ENCODE data around the gene LRRN4CL.
"Not testable (repeated sequence)": the region's sequence is repeated elsewhere in the genome, so short reads cannot be mapped to it uniquely, and the experiment has no call there.

LRRN4CL gene

DNA sequence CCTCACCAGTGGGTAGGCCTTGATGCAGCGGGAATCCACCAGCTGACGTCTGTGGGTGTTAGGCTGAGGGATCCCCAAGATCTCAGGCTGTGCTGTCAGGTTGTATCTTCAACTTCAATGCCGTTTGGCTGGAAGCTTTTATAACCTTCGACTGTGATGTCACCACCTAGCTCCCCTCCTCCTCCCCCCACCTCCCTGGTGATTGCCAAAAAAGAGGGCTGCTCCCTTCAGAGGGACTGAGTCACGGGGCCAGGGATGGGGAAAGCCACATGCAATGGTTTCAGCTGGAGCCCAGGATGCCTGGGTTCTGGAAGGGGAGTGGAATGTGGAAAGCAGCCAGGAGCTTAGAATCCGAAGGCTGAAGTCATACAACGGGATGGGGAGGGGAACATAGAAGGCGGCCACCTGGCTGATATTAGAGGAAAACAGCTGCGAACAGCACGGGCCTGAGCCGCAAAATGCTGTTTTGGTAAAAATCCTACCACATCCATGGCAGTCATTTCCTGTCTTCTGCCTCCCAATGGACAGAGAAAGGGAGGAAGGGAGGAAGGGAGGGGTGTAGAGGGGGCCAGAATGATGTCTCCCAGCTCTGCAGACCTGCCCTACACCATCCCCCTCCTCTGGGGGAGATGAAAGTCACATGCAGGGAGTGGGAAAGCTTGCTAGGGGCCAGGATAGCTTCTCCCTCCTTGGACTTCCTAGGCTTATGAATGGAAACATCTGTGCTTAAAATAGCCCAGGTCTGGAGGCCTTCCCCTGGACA is at the start of gene LRRN4CL:
Gene LRRN4CL (minus strand): TSS at position 110 of the 763 bp plus-strand sequence. CDS start 1,022 bp downstream, outside the sequence.
- no peak for DNase-seq (ENCODE audit: low read depth)

DNA sequence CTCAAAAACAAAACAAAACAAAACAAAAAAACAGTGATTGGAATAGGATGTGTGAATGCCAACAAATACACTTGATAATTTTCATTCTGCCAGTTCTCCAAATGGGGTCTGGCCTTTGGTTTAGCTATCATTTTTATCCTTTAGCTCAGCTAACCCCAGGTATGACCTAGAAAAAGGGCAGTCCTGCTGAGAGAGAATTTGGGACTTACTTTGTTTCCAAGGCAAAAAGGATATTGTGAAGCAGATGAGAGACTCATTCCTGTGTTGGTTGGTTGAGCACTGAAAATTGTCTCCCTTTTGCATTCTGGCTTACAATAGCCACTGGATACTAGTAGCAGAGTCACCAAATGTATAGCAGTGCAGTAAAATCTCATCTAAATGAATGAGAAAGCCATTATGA is 47.9 kb upstream of the LRRN4CL start:
- no peak for DNase-seq (ENCODE audit: low read depth)

DNA sequence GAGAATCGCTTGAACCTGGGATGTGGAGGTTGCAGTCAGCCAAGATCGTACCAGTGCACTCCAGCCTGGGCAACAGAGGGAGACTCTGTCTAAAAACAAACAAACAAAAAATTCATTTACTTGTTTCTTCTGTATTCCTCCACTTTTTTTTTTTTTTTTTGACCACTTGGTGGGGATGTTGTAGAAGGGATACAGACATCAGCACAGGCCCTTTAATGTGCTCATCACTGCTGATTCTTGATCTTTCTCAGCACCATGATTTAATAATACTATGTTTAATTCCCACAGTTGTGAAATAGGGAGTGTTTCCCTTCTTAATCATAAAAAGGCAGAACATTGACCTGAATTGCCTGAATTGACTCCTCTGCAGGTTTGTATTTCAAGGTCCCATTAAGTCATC is 43.5 kb upstream of the LRRN4CL start:
- no peak for DNase-seq (ENCODE audit: low read depth)

DNA sequence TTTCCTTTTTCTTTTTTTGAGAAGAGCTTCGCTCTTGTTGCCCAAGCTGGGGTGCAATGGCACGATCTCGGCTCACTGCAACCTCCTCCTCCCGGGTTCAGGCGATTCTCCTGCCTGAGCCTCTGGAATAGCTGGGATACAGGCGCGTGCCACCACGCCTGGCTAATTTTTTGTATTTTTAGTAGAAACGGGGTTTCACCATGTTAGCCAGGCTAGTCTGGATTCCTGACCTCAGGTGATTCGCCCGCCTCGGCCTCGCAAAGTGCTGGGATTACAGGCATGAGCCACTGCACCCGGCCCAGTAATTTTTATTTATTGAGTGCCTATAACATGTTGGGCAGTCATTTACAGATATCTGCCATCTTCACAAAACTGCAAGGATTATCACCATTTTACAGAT is 40.7 kb upstream of the LRRN4CL start:
- DNase-seq (ENCODE audit: low read depth), result not testable (repeated sequence)

DNA sequence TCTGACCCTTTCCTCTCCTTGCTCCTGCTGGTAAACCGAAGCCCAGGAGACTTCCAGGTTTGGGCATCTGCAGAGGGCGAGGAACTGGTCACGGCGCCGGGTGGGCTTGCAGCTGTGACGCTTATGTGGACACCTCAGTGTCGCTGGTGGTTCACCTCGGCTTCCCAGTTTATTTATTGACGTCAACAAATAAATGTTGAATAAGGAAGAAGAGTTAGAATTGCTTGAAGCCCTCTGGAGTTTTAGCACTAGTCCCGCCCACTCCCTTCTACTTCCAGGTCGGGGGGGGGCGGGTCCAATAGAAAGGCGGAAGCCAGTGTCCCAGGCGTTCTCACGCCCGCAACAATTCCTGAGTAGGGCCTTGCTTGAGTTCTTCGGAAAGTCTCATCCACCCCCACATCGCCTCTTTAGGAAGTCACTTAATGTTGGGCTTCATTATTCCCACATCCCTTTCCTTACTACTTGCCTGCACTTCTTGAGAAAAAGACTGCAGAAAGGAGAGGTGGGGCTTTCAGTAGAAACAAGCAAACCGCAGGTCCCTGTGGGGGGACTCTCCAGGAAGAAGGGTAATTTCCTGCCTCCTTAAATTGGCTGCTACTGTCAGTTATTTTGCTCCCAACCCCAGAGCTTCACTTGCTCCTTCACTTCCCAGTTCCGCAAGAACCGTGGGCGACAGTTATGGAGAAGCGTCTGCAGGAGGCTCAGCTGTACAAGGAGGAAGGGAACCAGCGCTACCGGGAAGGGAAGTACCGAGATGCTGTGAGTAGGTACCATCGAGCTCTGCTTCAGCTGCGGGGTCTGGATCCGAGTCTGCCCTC is 39.0 kb upstream of the LRRN4CL start, which contains the start of gene TTC9C:
Gene TTC9C (plus strand): TSS at position 316 of the 818 bp plus-strand sequence. CDS start 363 bp downstream, at position 679.
- DNase-seq (ENCODE audit: low read depth), result peak; percentile 60

DNA sequence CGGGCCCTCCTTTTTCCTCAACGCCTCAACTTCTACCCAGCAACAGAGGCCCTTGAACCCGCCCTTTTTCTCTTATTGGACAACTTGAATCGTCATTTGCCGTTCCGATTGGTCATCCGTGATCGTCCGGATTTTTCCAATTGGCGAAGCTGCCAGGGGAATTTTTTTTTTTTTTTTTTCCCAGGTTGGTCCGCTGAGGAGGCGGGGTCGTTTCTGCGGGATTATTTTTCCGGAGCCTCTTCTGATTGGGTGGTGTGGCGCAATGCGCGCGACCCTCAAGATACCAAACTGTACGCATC is 38.5 kb upstream of the LRRN4CL start:
- DNase-seq (ENCODE audit: low read depth), result peak; percentile 49

DNA sequence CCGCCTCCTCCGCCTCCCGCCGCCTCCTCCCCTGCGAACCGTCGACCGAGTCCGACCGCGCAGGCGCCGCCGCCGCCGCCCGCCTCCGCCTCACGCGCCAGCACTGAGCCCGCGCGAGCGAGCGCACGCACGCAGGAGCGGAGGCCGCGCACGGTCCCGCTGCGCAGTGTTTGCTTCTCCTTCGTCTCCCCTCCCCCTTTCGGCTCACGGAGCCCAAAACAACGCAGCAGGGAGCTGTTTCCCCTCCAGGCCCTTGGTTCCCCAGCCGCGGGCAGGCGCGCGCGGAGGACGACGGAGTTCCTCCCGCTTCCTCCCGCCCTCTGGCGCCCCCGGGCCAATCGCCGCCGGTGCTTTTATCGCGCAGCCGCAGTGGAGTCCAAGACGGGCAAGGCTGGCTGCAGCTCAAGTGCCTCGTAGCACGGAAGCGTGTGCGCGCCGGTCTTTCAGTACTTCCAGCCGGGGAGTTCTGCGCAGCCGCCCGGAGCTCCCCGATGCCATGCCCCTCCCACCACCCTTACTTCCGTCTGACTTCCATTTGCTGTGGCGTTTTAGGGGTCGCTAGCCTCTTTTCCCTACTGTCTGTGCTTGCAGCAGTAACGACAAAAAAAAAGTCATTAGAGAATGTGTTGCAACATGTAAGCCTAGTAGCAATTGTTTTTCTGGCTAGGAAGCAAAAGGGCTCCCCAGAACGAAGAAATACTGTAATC is 38.0 kb upstream of the LRRN4CL start, which contains the start of gene HNRNPUL2:
Gene HNRNPUL2 (minus strand): TSS at position 293 of the 707 bp plus-strand sequence. CDS start 301 bp downstream, outside the sequence.
- peak; percentile 94 for DNase-seq (ENCODE audit: low read depth)

DNA sequence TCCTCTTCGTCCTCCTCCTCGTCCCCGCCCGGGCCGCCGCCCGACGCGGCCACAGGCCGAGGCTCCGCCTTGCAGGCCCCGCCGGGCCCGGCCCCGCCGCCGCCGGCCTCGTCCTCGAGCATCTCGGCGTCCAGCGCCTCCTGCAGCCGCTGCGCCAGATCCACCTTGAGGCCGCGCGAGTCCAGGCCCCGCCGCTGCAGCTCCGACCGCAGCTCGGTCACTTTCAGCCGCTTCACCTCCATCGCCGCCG is 37.5 kb upstream of the LRRN4CL start:
- DNase-seq (ENCODE audit: low read depth), result no peak

DNA sequence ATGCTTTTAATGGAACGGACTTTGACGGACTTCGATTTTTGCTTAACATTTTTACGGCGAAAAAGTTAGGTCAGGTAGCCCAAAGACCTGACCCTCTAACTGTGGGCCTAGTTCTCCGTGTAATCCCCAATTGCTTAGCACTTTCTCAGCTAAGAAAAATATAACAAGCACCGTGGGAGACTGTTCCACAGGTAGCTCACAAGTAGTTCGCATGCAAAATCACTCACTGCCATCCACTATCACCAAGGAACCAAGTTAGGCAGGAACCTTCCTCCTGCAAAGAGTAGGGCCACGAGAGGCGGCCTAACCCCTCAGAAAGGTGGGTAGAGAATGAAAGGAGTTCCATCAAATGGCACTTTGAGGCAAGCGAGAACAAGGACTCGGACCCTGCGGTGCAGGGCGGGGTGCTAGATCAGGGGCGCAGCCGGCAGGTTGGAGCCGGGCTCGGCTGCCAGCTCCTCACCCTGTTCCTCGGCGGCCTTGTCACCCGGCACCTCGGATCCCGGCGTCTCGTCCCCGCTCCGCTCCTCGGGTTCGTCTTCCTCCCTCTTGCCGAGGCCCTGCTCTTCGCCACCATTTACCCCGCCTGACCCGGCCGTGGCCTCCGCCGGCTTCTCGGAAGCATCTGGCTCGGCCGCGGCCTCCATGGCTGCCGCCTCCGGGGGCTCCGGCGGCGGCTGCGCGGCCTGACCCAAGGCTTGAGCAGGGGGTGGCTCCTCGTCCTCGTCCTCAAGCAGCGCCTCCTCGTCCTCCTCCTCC is 37.0 kb upstream of the LRRN4CL start:
- DNase-seq (ENCODE audit: low read depth), result no peak

DNA sequence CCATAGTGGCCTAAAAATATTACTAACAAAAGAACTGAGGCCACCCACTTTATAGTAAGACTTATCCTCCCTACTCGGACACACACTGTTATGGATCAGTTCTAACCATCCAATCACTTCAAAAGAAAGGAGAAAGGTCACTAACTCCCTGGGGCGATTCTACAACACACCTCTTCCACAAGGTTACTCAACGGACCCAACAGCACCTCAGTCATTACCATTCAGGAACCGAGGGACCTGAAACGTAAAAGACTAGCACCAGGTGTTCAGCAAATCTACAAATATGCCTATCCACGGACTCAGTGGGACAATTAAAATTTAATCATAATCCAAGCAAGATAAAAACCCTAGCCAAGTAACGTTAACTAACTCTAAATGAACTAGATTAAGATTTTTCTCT is 36.3 kb upstream of the LRRN4CL start:
- DNase-seq (ENCODE audit: low read depth), result no peak

DNA sequence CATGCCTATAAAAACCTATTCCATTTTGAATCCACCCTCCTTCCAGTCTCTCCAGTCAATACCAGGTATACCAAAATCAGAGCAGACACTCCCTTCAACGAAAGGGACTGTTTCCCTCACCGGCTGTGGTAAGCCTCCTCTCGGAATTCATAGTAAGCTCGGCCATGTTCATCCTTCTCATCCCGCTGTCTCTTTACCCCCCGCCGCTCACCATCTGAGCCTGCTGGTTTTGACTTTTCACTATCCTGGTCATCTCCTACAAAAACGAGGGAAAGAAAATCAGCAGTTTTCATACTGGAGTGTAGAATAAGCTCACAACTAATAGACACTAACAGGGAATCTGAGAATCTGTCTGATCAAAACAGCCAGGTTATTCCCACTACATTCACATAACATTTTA is 34.8 kb upstream of the LRRN4CL start:
- DNase-seq (ENCODE audit: low read depth), result no peak

DNA sequence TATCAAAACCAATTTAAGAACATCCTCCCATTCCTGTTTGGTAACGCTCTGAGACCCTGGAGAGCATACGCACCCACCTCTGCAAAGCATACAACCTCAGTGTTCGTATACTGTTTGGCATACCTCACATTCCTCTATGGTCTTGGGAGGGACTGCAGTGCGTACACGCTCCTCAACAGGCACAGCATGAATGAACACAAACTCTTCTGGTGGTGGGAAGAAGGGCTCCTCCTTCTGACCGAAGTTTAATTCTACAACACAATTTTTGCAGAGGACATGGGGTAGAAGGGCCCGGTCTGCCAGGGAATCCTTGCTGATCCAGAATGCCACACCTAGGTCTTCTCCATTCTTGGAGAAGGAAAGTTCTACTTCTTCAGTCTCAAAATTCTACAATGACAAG is 32.7 kb upstream of the LRRN4CL start:
- DNase-seq (ENCODE audit: low read depth), result no peak

DNA sequence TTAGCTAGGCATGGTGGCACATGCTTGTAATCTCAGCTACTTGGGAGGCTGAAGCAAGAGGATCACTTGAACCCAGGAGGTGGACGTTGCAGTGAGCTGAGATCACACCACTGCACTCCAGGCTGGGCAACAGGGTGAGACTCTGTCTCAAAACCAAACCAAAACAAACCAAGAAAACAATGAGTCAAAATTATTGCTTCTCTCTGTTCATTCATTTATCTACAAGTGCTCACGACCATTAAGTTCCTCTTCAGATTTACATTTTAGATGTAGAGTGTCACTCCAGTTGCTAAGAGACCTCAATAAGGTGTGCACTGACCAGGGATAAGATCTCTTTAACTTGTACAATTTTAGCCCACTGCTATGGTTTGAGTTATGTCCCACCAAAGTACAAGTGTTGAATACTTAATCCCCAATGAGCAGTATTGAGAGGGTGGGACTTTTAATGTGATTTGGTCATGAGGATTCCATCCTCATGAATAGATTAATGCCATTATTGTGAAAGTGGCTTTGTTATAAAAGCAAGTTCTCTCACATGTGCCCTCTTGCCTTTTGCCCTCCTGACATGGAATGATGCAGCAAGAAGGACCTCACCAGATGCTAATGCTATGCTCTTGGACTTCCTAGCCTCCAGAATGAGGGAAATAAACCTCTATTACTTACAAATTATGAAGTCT is 30.1 kb upstream of the LRRN4CL start:
- DNase-seq (ENCODE audit: low read depth), result no peak

DNA sequence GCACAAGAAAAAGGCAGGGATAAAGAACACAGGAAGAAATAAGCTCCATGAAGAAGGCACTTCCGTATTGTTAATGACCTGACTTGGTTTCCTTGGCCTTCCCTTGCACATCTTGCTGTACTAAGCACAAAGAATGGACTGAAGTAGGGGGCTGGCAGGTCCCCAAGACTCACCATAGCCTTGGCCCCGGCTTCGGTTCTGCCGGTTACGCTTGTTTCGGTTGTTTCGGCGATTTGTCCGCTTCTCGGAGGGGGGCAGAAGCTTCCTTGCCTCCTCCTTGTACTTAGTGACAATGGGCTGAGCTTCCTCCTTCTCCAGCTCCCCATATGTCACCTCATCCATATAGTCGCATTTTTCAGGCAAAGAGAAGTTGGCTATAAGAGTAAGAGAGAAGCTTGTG is 27.5 kb upstream of the LRRN4CL start:
- no peak for DNase-seq (ENCODE audit: low read depth)

DNA sequence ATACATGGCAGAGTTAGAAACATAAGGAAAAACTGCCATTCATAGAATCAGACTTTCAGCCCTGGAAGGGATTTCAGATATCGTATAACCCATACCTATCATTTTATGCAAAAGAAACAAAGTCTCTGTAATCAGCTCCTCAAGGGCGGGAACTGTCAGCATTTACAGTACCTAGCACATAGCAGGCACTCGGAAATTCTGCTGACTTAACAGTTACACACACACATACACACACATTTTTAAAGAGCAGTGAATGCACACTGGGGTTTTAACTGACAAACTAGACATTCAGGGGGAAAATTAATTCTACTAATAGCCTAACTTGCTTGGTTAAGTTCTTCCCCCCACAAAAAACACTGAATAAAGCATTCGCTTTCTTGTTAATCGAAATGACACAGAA is 26.9 kb upstream of the LRRN4CL start:
- DNase-seq (ENCODE audit: low read depth), result no peak

DNA sequence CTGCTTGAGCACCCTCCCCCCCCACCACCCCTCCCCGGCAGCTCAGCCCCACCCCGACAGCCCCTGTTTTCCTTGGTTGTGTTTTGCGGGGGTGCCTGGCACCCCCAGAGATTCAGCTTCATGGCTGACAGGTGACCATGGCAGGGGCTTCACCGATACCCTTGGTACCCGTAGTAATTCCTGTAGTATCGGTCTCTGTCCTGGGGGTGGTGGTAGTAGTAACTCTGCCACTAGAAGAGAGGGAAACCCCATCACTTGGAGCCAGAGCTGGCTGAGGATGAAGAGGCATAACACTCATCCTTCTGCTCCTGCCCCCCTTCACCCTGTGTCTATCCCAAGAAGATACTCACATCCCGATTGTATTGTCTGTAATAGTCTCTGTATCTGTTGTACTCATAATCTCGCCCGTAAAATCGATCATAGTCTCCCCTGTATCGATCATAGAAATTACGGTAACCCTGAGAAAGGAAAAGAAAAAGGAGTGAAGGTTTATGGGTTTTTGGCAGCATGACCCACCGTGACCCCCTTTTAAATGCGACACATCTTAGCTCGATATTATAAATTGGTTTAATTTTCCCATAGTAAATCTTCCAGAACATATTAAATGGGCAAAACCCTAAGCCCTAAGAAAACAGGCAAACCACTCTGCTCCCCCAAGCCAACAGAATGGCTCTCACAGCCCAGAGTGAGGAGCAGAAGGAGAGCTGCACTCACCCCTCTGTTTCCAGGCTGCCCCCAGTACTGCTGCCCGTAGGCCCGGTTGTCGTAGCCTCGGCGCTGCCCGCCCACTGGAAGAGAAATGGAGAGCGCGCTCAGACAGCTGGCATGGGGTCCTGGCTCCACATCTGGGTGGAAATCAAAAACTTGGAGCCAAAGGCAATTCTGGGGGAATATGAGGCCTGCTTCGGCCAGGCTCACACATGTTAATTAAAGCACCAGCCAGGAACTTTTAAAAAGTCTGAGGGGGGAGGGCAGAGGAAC is 26.1 kb upstream of the LRRN4CL start:
- no peak for DNase-seq (ENCODE audit: low read depth)

DNA sequence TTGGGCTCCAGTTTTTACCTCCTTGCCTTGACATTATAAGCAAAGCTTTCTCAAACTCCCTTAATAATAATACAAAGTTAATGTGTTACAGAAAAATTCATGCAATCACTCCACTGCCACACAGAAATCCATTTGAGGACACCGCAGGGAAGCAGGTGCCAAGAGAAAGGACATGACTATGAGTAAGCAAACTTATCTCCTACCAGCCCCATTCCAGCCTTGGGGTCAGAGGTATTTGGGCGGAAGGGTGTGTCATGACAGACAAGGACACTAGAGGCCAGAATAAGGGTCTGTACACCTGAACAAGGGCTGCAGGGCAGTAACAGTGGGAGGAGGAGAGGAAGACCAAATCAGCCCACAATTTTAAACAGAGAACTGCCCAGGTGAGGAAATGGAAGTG is 24.0 kb upstream of the LRRN4CL start:
- no peak for DNase-seq (ENCODE audit: low read depth)

DNA sequence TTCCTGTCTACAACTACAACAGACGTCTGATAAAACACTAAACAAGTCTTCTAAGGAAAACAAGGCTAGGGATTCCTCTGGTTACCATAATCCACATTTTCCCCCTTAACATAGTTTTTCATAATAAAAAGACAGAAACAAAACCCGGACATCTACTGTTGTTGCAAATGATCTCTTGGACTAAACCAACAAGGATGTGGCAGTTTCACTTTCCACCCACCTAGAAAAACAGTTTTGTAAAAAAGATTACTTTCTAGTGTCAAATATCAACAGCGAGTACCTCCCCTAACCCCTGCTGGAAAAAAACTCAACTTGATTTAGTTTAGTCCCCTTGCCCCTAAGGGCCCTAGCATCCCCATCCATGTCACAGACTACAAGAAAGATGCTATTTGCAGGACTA is 23.5 kb upstream of the LRRN4CL start:
- DNase-seq (ENCODE audit: low read depth), result no peak

DNA sequence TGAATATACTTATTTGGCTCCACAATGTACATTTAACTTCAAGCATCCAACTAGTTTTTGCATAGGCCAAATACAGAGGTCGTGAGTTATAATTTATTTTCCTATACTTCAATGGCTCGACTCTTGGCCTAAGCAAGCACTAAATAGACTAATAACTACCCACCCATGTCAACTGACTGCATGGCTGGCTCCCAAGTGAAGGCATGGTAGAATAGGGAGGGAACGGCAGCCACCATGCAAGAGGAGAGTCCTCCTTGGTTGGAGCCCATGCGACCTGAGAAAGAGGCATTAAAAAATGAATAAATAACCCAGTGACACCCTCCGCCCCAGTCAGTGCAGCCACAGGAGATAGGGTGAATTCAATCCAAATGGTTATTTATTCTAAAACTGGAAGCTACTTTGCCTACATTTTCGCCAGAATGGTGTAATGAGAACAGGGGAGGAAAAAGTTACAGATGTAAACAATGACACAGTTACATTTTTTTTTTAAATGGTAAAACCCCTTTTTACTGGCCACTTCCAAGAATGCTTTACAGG is 23.0 kb upstream of the LRRN4CL start:
- DNase-seq (ENCODE audit: low read depth), result no peak

DNA sequence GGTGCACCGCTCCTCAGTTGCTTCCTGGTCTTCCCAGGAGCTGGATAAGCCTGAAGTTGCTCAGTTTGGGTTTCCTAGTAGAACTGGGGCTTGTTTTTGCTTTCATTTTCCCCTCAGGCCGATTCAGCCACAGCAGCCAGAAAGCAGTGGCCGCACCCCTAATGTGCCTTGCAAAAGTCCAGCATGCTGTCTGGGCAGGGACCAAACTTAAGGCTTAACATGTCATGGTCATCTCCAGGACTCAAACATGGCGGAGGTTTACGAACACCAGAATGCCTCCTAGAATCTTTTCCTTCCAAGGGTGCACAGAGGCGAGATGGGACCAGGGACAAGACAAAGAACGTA is 20.6 kb upstream of the LRRN4CL start:
- DNase-seq (ENCODE audit: low read depth), result no peak
